HuH-7.5 (cell line): ENCODE measurements around the gene CCDC146.

Experiments
- DNase-seq: peaks from one replicate; pipeline ENCODE4 v3.0.0; 2011; ENCODE audit warnings: low spot score

CCDC146 gene

GRCh38 chr7:77288676-77289320 lies 166.4 kb downstream of the CCDC146 start:
- DNase-seq: no peak

GRCh38 chr7:77289387-77289786 lies 167.0 kb downstream of the CCDC146 start:
- no peak for DNase-seq

GRCh38 chr7:77290425-77290824 lies 168.0 kb downstream of the CCDC146 start:
- no peak for DNase-seq

- no peak for DNase-seq
Observed at GRCh38 chr7:77293046-77293445, 170.6 kb downstream of the CCDC146 start.

GRCh38 chr7:77295549-77295948 lies 173.1 kb downstream of the CCDC146 start:
- DNase-seq: no peak

GRCh38 chr7:77306231-77307067 lies 184.0 kb downstream of the CCDC146 start:
- no peak for DNase-seq

- DNase-seq: no peak
Observed at GRCh38 chr7:77308792-77309191, 186.4 kb downstream of the CCDC146 start.

GRCh38 chr7:77309714-77310220 lies 187.4 kb downstream of the CCDC146 start:
- no peak for DNase-seq

- no peak for DNase-seq
Observed at GRCh38 chr7:77310982-77311381, 188.6 kb downstream of the CCDC146 start.

GRCh38 chr7:77313085-77313484 lies 190.7 kb downstream of the CCDC146 start:
- DNase-seq: no peak

GRCh38 chr7:77313876-77314480 lies 191.6 kb downstream of the CCDC146 start:
- no peak for DNase-seq

- no peak for DNase-seq
Observed at GRCh38 chr7:77315182-77315591, 192.8 kb downstream of the CCDC146 start.

- DNase-seq: no peak
Observed at GRCh38 chr7:77316219-77316978, 194.0 kb downstream of the CCDC146 start.

GRCh38 chr7:77318019-77318418 lies 195.6 kb downstream of the CCDC146 start:
- DNase-seq: no peak

- no peak for DNase-seq
Observed at GRCh38 chr7:77320137-77320536, 197.7 kb downstream of the CCDC146 start.

GRCh38 chr7:77320714-77321113 lies 198.3 kb downstream of the CCDC146 start:
- DNase-seq: no peak

- DNase-seq: no peak
Observed at GRCh38 chr7:77321300-77321699, 198.9 kb downstream of the CCDC146 start.

- no peak for DNase-seq
Observed at GRCh38 chr7:77326131-77326530, 203.7 kb downstream of the CCDC146 start.

GRCh38 chr7:77327067-77327931 lies 204.9 kb downstream of the CCDC146 start:
- peak; percentile 17 for DNase-seq

GRCh38 chr7:77327932-77328628 lies 205.7 kb downstream of the CCDC146 start:
- no peak for DNase-seq

GRCh38 chr7:77328669-77329068 lies 206.3 kb downstream of the CCDC146 start:
- DNase-seq: no peak
